ENCODE data around the gene GPR6. TPM values are rescaled to one million over a fixed set of nuclear protein-coding genes. Genes with fewer than 3 reads are reported as not detected.

The GPR6 gene, protein sequence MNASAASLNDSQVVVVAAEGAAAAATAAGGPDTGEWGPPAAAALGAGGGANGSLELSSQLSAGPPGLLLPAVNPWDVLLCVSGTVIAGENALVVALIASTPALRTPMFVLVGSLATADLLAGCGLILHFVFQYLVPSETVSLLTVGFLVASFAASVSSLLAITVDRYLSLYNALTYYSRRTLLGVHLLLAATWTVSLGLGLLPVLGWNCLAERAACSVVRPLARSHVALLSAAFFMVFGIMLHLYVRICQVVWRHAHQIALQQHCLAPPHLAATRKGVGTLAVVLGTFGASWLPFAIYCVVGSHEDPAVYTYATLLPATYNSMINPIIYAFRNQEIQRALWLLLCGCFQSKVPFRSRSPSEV
- not detected in 2 replicates for total RNA-seq

DNA sequence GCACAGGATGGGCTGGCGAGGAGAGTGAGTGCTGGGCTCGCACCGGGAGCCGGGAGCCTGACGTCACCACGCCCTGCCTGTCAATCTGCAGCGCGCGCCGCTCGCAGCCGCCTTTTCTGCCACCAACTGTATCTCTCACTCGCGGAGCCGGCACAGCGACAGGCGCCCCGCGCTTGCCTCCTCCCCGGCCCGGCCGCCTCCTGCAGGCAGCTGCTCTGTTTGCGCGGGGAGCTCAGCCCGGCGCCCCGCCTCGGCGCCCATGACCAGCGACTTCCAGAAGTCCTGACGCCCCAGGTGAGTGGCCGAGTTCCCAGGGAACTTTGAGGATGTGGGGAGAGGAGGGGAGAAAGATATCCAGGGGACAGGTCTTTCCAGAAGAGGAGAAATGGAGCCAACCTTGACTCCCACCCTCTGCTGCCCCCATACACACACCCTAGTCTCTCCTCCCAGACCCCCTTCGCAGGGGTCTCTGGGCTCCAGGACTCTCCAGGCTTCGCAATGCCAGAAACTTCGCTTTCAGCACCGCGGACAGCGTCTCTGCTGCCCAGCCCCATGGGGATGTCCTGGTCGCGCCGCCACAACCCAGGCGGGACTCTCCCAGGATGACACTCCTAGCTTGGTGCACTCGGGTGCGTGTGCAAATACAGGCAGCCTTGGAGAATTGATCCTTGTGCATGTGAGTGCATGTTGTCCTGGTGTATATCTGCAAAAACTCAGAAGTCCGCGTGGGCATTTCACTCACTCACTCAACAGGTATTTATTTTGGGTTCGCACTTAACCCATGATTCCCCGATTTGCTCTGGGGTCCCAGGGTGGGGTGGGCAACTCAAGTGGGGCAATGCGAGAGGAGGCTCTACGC lies at the start of gene GPR6:
Gene GPR6, plus strand, starts transcription at position 138 of the 859 bp plus-strand sequence. CDS start 802 bp downstream, outside the sequence.

Other genes starting within 250 kb of the GPR6 start
- 6.2 and 14.2 TPM in 2 replicates for gene WASF1, start 201.4 kb downstream of the GPR6 start, total RNA-seq
- gene CDC40, start 202.1 kb downstream of the GPR6 start, total RNA-seq: 19.6 and 26.8 TPM in 2 replicates

Measured in smooth muscle cell of the umbilical artery (primary cell).